ENCODE measurements around the gene BRSK2.
A peak's percentile ranks its signal among the peaks of the same experiment; 100 is the strongest.
"Not testable (repeated sequence)": the region's sequence is repeated elsewhere in the genome, so short reads cannot be mapped to it uniquely, and the experiment has no call there.

Gene BRSK2

GRCh38 chr11:1410366-1411291, 20.9 kb downstream of the BRSK2 start:
- DNase-seq, result no peak

- DNase-seq, result no peak
Observed at GRCh38 chr11:1411301-1411700, 21.6 kb downstream of the BRSK2 start.

DNA sequence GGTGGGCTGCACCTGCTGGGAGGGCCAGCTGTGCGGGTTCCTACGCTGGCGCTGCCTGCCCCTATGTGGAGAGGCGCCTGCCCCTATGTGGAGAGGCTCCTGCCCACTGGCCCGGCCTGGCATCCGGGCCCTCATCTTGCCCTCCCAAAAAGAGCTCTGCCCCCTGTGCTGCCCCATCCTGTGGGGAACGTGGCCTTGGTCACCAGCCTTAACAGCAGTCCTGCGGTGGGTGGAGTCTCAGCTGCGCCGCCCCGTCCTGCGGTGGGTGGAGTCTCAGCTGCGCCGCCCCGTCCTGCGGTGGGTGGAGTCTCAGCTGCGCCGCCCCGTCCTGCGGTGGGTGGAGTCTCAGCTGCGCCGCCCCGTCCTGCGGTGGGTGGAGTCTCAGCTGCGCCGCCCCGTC, 22.0 kb downstream of the BRSK2 start:
- not testable (repeated sequence) for DNase-seq

DNA sequence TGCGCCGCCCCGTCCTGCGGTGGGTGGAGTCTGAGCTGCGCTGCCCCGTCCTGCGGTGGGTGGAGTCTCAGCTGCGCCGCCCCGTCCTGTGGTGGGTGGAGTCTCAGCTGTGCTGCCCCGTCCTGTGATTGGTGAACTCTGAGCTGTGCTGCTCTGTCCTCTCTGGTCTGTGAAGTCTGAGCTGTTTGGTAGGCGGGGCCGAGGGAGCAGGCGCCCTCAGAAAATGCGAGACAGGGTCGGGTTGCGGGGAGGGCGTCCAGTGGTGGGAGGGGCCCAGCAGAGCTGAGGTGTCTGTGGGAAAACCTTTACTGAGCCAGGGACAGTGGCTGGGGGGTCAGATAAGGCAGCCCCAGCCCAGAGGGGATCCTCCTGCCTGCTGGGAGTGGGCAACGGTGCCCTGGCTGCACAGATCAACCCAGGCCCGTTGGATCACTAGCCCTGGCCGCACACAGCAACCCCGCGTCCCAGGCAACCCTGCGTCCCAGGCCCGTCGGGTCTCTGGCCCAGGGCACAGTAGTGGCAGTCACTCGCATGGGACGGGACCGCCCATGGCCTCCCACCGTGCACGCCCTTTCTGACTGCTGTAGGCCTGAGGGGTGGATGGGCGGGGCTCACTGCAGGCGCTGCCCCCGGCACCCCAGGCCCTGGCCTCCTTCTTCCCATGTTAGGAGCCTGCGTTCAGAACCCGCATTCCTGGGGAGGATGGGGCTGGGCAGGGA, 22.8 kb downstream of the BRSK2 start:
- DNase-seq, result no peak

GRCh38 chr11:1414650-1415049, 24.9 kb downstream of the BRSK2 start:
- no peak for DNase-seq

GRCh38 chr11:1415631-1416030, 25.9 kb downstream of the BRSK2 start:
- DNase-seq, result no peak

DNA sequence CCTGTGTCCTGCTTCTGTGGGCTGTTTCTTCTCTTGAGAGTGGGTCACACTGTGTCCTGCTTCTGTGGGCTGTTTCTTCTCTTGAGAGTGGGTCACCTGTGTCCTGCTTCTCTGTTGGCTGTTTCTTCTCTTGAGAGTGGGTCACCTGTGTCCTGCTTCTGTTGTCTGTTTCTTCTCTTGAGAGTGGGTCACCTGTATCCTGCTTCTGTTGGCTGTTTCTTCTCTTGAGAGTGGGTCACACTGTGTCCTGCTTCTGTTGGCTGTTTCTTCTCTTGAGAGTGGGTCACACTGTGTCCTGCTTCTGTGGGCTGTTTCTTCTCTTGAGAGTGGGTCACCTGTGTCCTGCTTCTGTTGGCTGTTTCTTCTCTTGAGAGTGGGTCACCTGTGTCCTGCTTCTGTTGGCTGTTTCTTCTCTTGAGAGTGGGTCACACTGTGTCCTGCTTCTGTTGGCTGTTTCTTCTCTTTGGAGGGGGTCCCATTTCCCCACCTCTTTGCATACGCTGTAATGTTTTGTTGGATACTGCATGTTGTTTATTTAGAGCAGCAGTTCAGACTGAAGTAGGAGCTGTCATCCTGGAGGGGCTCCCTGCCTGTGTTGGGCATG, 28.6 kb downstream of the BRSK2 start:
- DNase-seq, result not testable (repeated sequence)

- no peak for DNase-seq
Observed at GRCh38 chr11:1419811-1420210, 30.1 kb downstream of the BRSK2 start.

GRCh38 chr11:1421291-1421690, 31.6 kb downstream of the BRSK2 start:
- no peak for DNase-seq

DNA sequence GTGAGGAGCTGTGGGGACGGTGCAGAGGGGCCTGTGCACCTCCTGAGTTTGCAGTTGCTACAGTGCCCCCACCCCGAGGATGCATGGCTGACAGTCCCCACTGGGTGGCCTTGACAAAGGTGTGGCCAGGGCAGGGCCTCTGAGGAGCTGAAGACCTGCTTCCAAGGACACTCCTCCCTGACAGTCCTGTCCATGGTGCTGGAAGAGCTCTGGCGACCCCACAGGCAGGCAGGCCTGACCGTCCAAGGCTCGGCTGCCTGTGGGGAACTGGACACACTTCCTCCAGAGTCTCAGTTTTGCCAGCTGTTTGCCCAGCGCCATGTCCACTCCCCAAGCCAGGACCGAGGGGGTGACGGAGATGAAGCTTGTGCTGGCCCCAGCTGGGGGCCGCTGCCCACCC, 32.7 kb downstream of the BRSK2 start:
- DNase-seq, result no peak

- DNase-seq, result no peak
Observed at GRCh38 chr11:1422981-1423380, 33.2 kb downstream of the BRSK2 start.

- not testable (repeated sequence) for DNase-seq
Observed at GRCh38 chr11:1423406-1423805, 33.7 kb downstream of the BRSK2 start.

GRCh38 chr11:1425006-1425405, 35.3 kb downstream of the BRSK2 start:
- no peak for DNase-seq

DNA sequence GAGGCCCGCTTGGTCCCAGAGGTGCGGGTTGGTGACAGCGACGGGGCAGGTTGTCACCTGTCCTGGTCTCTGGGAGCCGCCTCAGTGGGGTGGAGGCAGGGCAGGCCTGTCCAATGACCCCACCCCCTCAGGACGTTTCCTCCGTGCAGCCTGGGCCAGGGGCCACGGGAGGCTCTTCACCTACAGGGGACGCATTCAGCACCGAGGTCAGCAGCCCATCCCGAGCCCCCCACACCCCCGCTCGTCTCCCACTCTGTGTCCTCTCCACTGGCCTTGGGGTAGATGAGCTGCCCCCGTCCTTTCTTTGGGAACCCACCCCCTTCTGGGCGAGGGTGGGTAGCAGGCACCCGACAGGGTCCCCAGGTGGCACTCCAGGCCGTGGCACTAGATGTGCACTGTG, 35.7 kb downstream of the BRSK2 start:
- no peak for DNase-seq

GRCh38 chr11:1428762-1429316, 39.1 kb downstream of the BRSK2 start:
- DNase-seq, result no peak

- no peak for DNase-seq
Observed at GRCh38 chr11:1433568-1433967, 43.8 kb downstream of the BRSK2 start.

- no peak for DNase-seq
Observed at GRCh38 chr11:1433977-1434640, 44.4 kb downstream of the BRSK2 start.

DNA sequence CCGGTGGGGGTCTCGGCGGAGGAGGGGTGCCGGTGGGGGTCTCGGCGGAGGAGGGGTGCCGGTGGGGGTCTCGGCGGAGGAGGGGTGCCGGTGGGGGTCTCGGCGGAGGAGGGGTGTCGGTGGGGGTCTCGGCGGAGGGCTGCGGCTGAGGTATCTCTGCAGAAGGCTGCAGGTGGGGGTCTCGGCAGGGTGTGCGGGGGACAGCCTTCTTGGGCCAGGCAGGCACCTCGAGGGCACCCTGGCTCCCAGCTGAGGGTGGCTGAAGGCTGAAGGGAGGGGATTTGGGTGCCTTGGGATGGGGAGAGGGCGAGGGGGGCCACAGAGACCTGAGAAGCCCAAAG, 45.7 kb downstream of the BRSK2 start:
- not testable (repeated sequence) for DNase-seq

- DNase-seq, result no peak
Observed at GRCh38 chr11:1435820-1436467, 46.2 kb downstream of the BRSK2 start.

DNA sequence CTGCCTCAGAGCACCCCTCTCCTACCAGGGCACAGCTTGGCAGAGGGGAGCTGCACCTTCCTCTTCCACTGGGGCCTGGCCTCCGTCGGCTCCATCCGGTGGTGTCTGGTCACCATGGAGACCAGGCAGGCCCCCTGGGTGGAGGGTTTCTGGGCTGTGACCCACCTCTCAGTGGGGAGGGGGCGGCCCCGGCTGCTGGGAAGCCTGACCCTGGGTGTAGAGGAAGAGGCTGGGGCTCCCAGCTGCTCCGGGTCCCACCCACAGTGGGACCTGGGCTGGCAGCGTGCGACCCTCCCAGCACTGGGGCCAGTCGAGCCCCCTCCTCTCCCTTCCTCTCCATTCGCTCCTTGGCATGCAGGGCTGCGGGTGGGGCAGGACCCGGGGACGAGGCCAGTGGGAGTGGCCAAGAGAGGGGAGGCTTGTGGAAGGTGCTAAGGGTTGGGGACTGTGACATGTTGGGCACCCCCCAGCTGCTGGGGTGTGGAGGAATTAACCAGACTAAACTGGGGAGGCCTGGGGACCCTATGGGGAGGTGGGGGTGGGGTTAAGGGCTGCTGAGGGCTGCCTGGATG, 46.8 kb downstream of the BRSK2 start:
- no peak for DNase-seq

GRCh38 chr11:1437500-1437899, 47.8 kb downstream of the BRSK2 start:
- peak; percentile 8 for DNase-seq
